ENCODE results near the gene APOBR. TPM values are rescaled to one million over a fixed set of nuclear protein-coding genes. Genes with fewer than 3 reads are reported as not detected.

The APOBR gene
- polyA plus RNA-seq, 3 donors: 1.9 to 48.6 (median 3.8) TPM

GRCh38 chr16:28477311-28477920 is 17.0 kb upstream of the APOBR start:
- peak overlapping the region in 5 of 7 donors; percentile 19 to 78 (median 56) for H3K27ac Mint-ChIP-seq
- TF ChIP-seq, protein P1, sequence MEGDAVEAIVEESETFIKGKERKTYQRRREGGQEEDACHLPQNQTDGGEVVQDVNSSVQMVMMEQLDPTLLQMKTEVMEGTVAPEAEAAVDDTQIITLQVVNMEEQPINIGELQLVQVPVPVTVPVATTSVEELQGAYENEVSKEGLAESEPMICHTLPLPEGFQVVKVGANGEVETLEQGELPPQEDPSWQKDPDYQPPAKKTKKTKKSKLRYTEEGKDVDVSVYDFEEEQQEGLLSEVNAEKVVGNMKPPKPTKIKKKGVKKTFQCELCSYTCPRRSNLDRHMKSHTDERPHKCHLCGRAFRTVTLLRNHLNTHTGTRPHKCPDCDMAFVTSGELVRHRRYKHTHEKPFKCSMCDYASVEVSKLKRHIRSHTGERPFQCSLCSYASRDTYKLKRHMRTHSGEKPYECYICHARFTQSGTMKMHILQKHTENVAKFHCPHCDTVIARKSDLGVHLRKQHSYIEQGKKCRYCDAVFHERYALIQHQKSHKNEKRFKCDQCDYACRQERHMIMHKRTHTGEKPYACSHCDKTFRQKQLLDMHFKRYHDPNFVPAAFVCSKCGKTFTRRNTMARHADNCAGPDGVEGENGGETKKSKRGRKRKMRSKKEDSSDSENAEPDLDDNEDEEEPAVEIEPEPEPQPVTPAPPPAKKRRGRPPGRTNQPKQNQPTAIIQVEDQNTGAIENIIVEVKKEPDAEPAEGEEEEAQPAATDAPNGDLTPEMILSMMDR (IDR thresholded peaks at IDR 0.05): no peak
- peaks cover 74 to 95% of the 10 kb centered on the region in 2 donors for H3K36me3 ChIP-seq (replicated peaks in 1 of 2; ENCODE audit: control insufficient read depth in 1 of 2, insufficient read depth in 2 of 2, low read length in 2 of 2)
- H3K4me2 ChIP-seq (replicated peaks; ENCODE audit: extremely low read depth, low read length, poor library complexity, severe bottlenecking): no peak overlapping the region
- no peak for DNase-seq
- H3K4me1 ChIP-seq (ENCODE audit: control insufficient read depth in 1 of 2, insufficient read depth in 2 of 2, low read length in 2 of 2): peaks cover 5 to 9% of the 10 kb centered on the region in 2 donors
- 95% methylated on average over 12 of the region's 14 CpGs for WGBS (ENCODE audit: insufficient coverage)
- no peak overlapping the region for H2AFZ ChIP-seq (ENCODE audit: insufficient read depth, low read depth, low read length, poor library complexity, severe bottlenecking)
- H3K4me3 Mint-ChIP-seq: no peak overlapping the region
- no peaks in the 10 kb centered on the region for H3K9me3 ChIP-seq (replicated peaks in 1 of 2; ENCODE audit: control insufficient read depth in 1 of 2, insufficient read depth in 1 of 2, low read length in 2 of 2)
- peaks cover 46% of the 10 kb centered on the region for H4K20me1 ChIP-seq (ENCODE audit: insufficient read depth, low read length)
- H3K9ac ChIP-seq (ENCODE audit: insufficient read depth, low read length, poor library complexity, severe bottlenecking): no peak overlapping the region
- peaks cover 2% of the 10 kb centered on the region for H3K4me1 Mint-ChIP-seq
- H3K4me3 ChIP-seq (replicated peaks in 1 of 3; ENCODE audit: low read depth in 2 of 3, low read length in 3 of 3): no peak overlapping the region
- H3K27me3 ChIP-seq (ENCODE audit: control insufficient read depth in 2 of 2, insufficient read depth in 2 of 2, low read length in 2 of 2): no peaks in the 10 kb centered on the region
- peaks cover 0 to 2% (median 0%) of the 10 kb centered on the region in 3 donors for H3K27me3 Mint-ChIP-seq (ENCODE audit: low read depth in 3 of 3)
- no peaks in the 10 kb centered on the region for H3K79me2 ChIP-seq (ENCODE audit: insufficient read depth, low read length)
- peaks cover 56 to 91% of the 10 kb centered on the region in 2 donors for H3K36me3 Mint-ChIP-seq
- no peak overlapping the region for H3K27ac ChIP-seq (ENCODE audit: low read depth in 1 of 2, low read length in 2 of 2)
- H3K9me3 Mint-ChIP-seq: peaks cover 0 to 3% (median 0%) of the 10 kb centered on the region in 7 donors
- intact Hi-C loops (cut with micrococcal nuclease): no loop called here

- Histone ChIP-seq H3K27me3 (ENCODE audit: control insufficient read depth in 2 of 2, insufficient read depth in 2 of 2, low read length in 2 of 2) (no peaks in the 10 kb centered on the region), H3K4me3 (replicated peaks in 1 of 3; ENCODE audit: low read depth in 2 of 3, low read length in 3 of 3) (no peak overlapping the region), H3K9ac (ENCODE audit: insufficient read depth, low read length, poor library complexity, severe bottlenecking) (no peak overlapping the region), H3K79me2 (ENCODE audit: insufficient read depth, low read length) (no peaks in the 10 kb centered on the region), H3K4me2 (replicated peaks; ENCODE audit: extremely low read depth, low read length, poor library complexity, severe bottlenecking) (no peak overlapping the region), H3K27ac (ENCODE audit: low read depth in 1 of 2, low read length in 2 of 2) (peak overlapping the region in 1 of 2 donors; percentile 41), H4K20me1 (ENCODE audit: insufficient read depth, low read length) (peaks cover 53% of the 10 kb centered on the region), H3K9me3 (replicated peaks in 1 of 2; ENCODE audit: control insufficient read depth in 1 of 2, insufficient read depth in 1 of 2, low read length in 2 of 2) (no peaks in the 10 kb centered on the region), H3K36me3 (replicated peaks in 1 of 2; ENCODE audit: control insufficient read depth in 1 of 2, insufficient read depth in 2 of 2, low read length in 2 of 2) (peaks cover 80 to 98% of the 10 kb centered on the region in 2 donors), H2AFZ (ENCODE audit: insufficient read depth, low read depth, low read length, poor library complexity, severe bottlenecking) (no peak overlapping the region), H3K4me1 (ENCODE audit: control insufficient read depth in 1 of 2, insufficient read depth in 2 of 2, low read length in 2 of 2) (peaks cover 5 to 9% of the 10 kb centered on the region in 2 donors)
- H3K27me3 Mint-ChIP-seq (ENCODE audit: low read depth in 3 of 3): no peaks in the 10 kb centered on the region
- peak in 2 of 3 donors; percentile 11 to 28 for DNase-seq
- intact Hi-C loops (cut with micrococcal nuclease): no loop called here
- peak overlapping the region in 2 of 7 donors; percentile 6 to 74 for H3K27ac Mint-ChIP-seq
- peaks cover 2% of the 10 kb centered on the region for H3K4me1 Mint-ChIP-seq
- 56% methylated on average over 13 of the region's 16 CpGs for WGBS (ENCODE audit: insufficient coverage)
- TF ChIP-seq, protein P1 (IDR thresholded peaks at IDR 0.05): no peak
- H3K9me3 Mint-ChIP-seq: peaks cover 0 to 3% (median 0%) of the 10 kb centered on the region in 7 donors
- H3K36me3 Mint-ChIP-seq: peaks cover 61 to 94% of the 10 kb centered on the region in 2 donors
- no peak overlapping the region for H3K4me3 Mint-ChIP-seq
Observed at GRCh38 chr16:28478506-28479180, 15.8 kb upstream of the APOBR start.

Data from CD14-positive monocyte (primary cell).